ENCODE data around the gene LRRIQ1.

- no peak for TF ChIP-seq CTCF (CRISPR knock-in tag; IDR thresholded peaks at IDR 0.05)
- TF ChIP-seq PRDM10 (CRISPR knock-in tag; IDR thresholded peaks at IDR 0.05; ENCODE audit: low read depth): no peak
- no peak for TF ChIP-seq NFE2L1 (CRISPR knock-in tag; IDR thresholded peaks at IDR 0.05; ENCODE audit: borderline replicate concordance)
- no peak for TF ChIP-seq RFX5 (IDR thresholded peaks at IDR 0.05; ENCODE audit: low read depth, low read length)
- no peak for TF ChIP-seq ZHX1 (CRISPR knock-in tag; IDR thresholded peaks at IDR 0.05; ENCODE audit: low read depth)
- TF ChIP-seq ELF4 (CRISPR knock-in tag; IDR thresholded peaks at IDR 0.05; ENCODE audit: borderline replicate concordance): no peak
These were observed 7.7 kb downstream of the LRRIQ1 start for GRCh38 chr12:85043829-85044228.
